GM23338 (cell line): ENCODE data around the gene KLF7. TPM values are rescaled to one million over a fixed set of nuclear protein-coding genes. Genes with fewer than 3 reads are reported as not detected.

Experiments
- ATAC-seq: fragments of 200-7000 bp; cut with Tn5 transposase; 3 replicates; pipeline ENCODE4 v1.9.1; 2020
- DNase-seq: peaks from one replicate; pipeline ENCODE4 v3.0.0-alpha.2; 2015; ENCODE audit warnings: low spot score
- H2AFZ ChIP-seq: fragments of 200-600 bp; sonication (generic); 2 replicates; pipeline ENCODE4 v1.8.0; 2016; ENCODE audit warnings: antibody characterized with exemption, mild to moderate bottlenecking, moderate library complexity
- H3F3A ChIP-seq: fragments of 200-600 bp; sonication (generic); replicated peaks from 2 replicates; pipeline ENCODE4 v1.8.0; 2017; ENCODE audit warnings: antibody characterized with exemption, mixed run types, low read depth
- H3K27ac ChIP-seq: fragments of 200-600 bp; sonication (generic); 2 replicates; pipeline ENCODE4 v1.6.1; 2016; ENCODE audit warnings: low read depth
- H3K27me3 ChIP-seq: fragments of 200-600 bp; sonication (generic); 2 replicates; pipeline ENCODE4 v1.8.0; 2016; ENCODE audit warnings: mild to moderate bottlenecking, mixed run types, moderate library complexity; ENCODE audit not compliant: insufficient read depth
- H3K36me3 ChIP-seq: fragments of 200-600 bp; sonication (generic); 2 replicates; pipeline ENCODE4 v1.8.0; 2016; ENCODE audit warnings: mild to moderate bottlenecking; ENCODE audit not compliant: insufficient read depth
- H3K4me1 ChIP-seq: fragments of 200-600 bp; sonication (generic); 2 replicates; pipeline ENCODE4 v1.8.0; 2016; ENCODE audit warnings: mild to moderate bottlenecking, moderate library complexity; ENCODE audit not compliant: insufficient read depth
- H3K4me2 ChIP-seq: fragments of 200-600 bp; sonication (generic); 2 replicates; pipeline ENCODE4 v1.7.1; 2017; ENCODE audit warnings: mixed run types
- H3K4me3 ChIP-seq: fragments of 200-600 bp; sonication (generic); 2 replicates; pipeline ENCODE4 v1.6.1; 2016; ENCODE audit warnings: mixed run types
- H3K79me2 ChIP-seq: fragments of 200-600 bp; sonication (generic); replicated peaks from 2 replicates; pipeline ENCODE4 v1.8.0; 2017; ENCODE audit warnings: mild to moderate bottlenecking; ENCODE audit not compliant: insufficient read depth
- H3K9me2 ChIP-seq: fragments of 200-600 bp; sonication (generic); 2 replicates; pipeline ENCODE4 v1.8.0; 2017; ENCODE audit not compliant: insufficient read depth
- H4K20me1 ChIP-seq: fragments of 200-600 bp; sonication (generic); replicated peaks from 2 replicates; pipeline ENCODE4 v1.8.0; 2017; ENCODE audit warnings: mild to moderate bottlenecking; ENCODE audit not compliant: insufficient read depth
- H3K27ac Mint-ChIP-seq: 2 replicates; pipeline ENCODE4 v1.8.0; 2020; ENCODE audit warnings: inconsistent platforms, mild to moderate bottlenecking, moderate library complexity, mixed read lengths
- H3K27me3 Mint-ChIP-seq: 3 replicates; pipeline ENCODE4 v1.8.0; 2022; ENCODE audit warnings: low read depth, mild to moderate bottlenecking, moderate library complexity, mixed read lengths, inconsistent platforms; ENCODE audit not compliant: insufficient read depth, poor library complexity
- H3K36me3 Mint-ChIP-seq: 3 replicates; pipeline ENCODE4 v1.8.0; 2021; ENCODE audit warnings: low read depth, mild to moderate bottlenecking, inconsistent platforms, moderate library complexity, mixed read lengths
- H3K4me1 Mint-ChIP-seq: 3 replicates; pipeline ENCODE4 v1.8.0; 2020; ENCODE audit warnings: mild to moderate bottlenecking, inconsistent platforms, mixed read lengths
- H3K4me3 Mint-ChIP-seq: 3 replicates; pipeline ENCODE4 v1.8.0; 2021; ENCODE audit warnings: moderate library complexity, mild to moderate bottlenecking, inconsistent platforms, mixed read lengths
- H3K9me3 Mint-ChIP-seq: 3 replicates; pipeline ENCODE4 v1.8.0; 2020; ENCODE audit warnings: moderate library complexity, mild to moderate bottlenecking, inconsistent platforms, mixed read lengths
- CREB1 ChIP-seq: fragments of 250-450 bp; sonication (Bioruptor Pico); IDR thresholded peaks from 2 replicates; pipeline ENCODE4 v1.5.0; 2020; ENCODE audit warnings: low read depth, mild to moderate bottlenecking, moderate library complexity
- CTCF ChIP-seq, 2 experiments: fragments of 200-600 bp in 1 of 2; sonication (generic) in 1 of 2; conservative IDR thresholded peaks; 2 replicates each; pipeline versions ENCODE4 v1.5.1 to v1.6.1; 2016 to 2017; ENCODE audit warnings: antibody characterized with exemption in 2 of 2, low read depth in 2 of 2, mild to moderate bottlenecking in 2 of 2, moderate library complexity in 1 of 2
- EZH2 ChIP-seq: fragments of 200-600 bp; sonication (generic); IDR thresholded peaks from one replicate; pipeline ENCODE4 v1.8.0; 2017; ENCODE audit warnings: antibody characterized with exemption, mild to moderate bottlenecking, low read depth; ENCODE audit not compliant: unreplicated experiment
- EZH2phosphoT487 ChIP-seq: fragments of 200-600 bp; sonication (generic); IDR thresholded peaks from one replicate; pipeline ENCODE4 v1.8.1; 2018; ENCODE audit warnings: antibody characterized with exemption; ENCODE audit not compliant: unreplicated experiment
- JUNB ChIP-seq: IDR thresholded peaks from one replicate; pipeline ENCODE4 v1.6.1; 2016; ENCODE audit warnings: antibody characterized with exemption; ENCODE audit not compliant: unreplicated experiment
- NANOG ChIP-seq: IDR thresholded peaks from 2 replicates; pipeline ENCODE4 v1.6.1; 2016; ENCODE audit warnings: antibody characterized with exemption, borderline replicate concordance
- POLR2AphosphoS5 ChIP-seq: IDR thresholded peaks from 2 replicates; pipeline ENCODE4 v1.6.1; 2016; ENCODE audit warnings: antibody characterized with exemption, low read depth
- REST ChIP-seq: IDR thresholded peaks from one replicate; pipeline ENCODE4 v1.6.1; 2018; ENCODE audit warnings: antibody characterized with exemption; ENCODE audit not compliant: unreplicated experiment
- STAT1 ChIP-seq: IDR thresholded peaks from one replicate; pipeline ENCODE4 v1.6.1; 2016; ENCODE audit warnings: antibody characterized with exemption; ENCODE audit not compliant: unreplicated experiment
- ZNF114 ChIP-seq: fragments of 250-450 bp; sonication (Bioruptor Pico); IDR thresholded peaks from 2 replicates; pipeline ENCODE4 v1.5.0; 2020; ENCODE audit warnings: mild to moderate bottlenecking, moderate library complexity
- ZNF331 ChIP-seq: fragments of 250-450 bp; sonication (Bioruptor Pico); IDR thresholded peaks from 2 replicates; pipeline ENCODE4 v1.5.0; 2020; ENCODE audit warnings: low read depth, mild to moderate bottlenecking, moderate library complexity
- ZNF462 ChIP-seq: fragments of 250-450 bp; sonication (Bioruptor Pico); IDR thresholded peaks from 2 replicates; pipeline ENCODE4 v1.5.0; 2020; ENCODE audit warnings: mild to moderate bottlenecking, moderate library complexity
- polyA plus RNA-seq: library from polyadenylated mRNA; unstranded; fragments of >200 nt; fragmentation: Nextera tagmentation; extraction: Ambion mirVana; gene quantifications from 2 replicates; pipeline ENCODE4 v1.2.1, GENCODE V29; 2016
- total RNA-seq: library from RNA; depleted of rRNA; stranded (reverse); fragments of >200 nt; shearing (Covaris generic); gene quantifications from 2 replicates; pipeline ENCODE4 v1.2.3, GENCODE V29; 2014
- TF ChIP-seq, protein P1 (sequence below): IDR thresholded peaks from 2 replicates; pipeline ENCODE4 v1.6.1; 2016; ENCODE audit warnings: antibody characterized with exemption

The KLF7 gene
- total and polyA plus RNA-seq, 2 experiments from 2014 or later: 5.7 to 15.4 TPM

- Histone ChIP-seq H3K36me3 (no peaks in the 10 kb centered on the region), H3K27ac (no peak overlapping the region), H3K4me2 (no peak overlapping the region), H3F3A (no peaks in the 10 kb centered on the region), H2AFZ (no peak overlapping the region), H3K4me3 (no peak overlapping the region), H3K4me1 (no peaks in the 10 kb centered on the region), H3K27me3 (no peaks in the 10 kb centered on the region), H3K9me2 (no peaks in the 10 kb centered on the region), H4K20me1 (no peaks in the 10 kb centered on the region), H3K79me2 (no peaks in the 10 kb centered on the region)
- H3K4me3 Mint-ChIP-seq: no peak overlapping the region
- DNase-seq (no peak), ATAC-seq (no peak)
- H3K4me1 Mint-ChIP-seq: peaks cover 10% of the 10 kb centered on the region
- H3K36me3 Mint-ChIP-seq: no peaks in the 10 kb centered on the region
- no peak for TF ChIP-seq EZH2
- no peak for TF ChIP-seq CTCF (conservative IDR thresholded peaks at IDR 0.05; ENCODE audit: low read depth in 2 of 2)
- TF ChIP-seq, protein P1, sequence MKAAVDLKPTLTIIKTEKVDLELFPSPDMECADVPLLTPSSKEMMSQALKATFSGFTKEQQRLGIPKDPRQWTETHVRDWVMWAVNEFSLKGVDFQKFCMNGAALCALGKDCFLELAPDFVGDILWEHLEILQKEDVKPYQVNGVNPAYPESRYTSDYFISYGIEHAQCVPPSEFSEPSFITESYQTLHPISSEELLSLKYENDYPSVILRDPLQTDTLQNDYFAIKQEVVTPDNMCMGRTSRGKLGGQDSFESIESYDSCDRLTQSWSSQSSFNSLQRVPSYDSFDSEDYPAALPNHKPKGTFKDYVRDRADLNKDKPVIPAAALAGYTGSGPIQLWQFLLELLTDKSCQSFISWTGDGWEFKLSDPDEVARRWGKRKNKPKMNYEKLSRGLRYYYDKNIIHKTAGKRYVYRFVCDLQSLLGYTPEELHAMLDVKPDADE: no peak
- no peak for TF ChIP-seq EZH2phosphoT487
- no peak for TF ChIP-seq ZNF462 (CRISPR knock-in tag)
- no peak for TF ChIP-seq ZNF114
- TF ChIP-seq REST: no peak
- TF ChIP-seq CREB1: no peak
- TF ChIP-seq STAT1: no peak
- no peak for TF ChIP-seq ZNF331 (CRISPR knock-in tag)
- TF ChIP-seq POLR2AphosphoS5: no peak
- no peak for TF ChIP-seq JUNB
- TF ChIP-seq NANOG: no peak
- H3K27me3 Mint-ChIP-seq: peaks cover 1% of the 10 kb centered on the region
- H3K27ac Mint-ChIP-seq: no peak overlapping the region
- H3K9me3 Mint-ChIP-seq: no peaks in the 10 kb centered on the region; the same call in 2 of the 3 replicates
Observed at GRCh38 chr2:207214446-207214845, 48.7 kb upstream of the KLF7 start.
